ENCODE results near the gene VAV2. TPM values are rescaled to one million over a fixed set of nuclear protein-coding genes. Genes with fewer than 3 reads are reported as not detected.

The VAV2 gene
- total and polyA plus RNA-seq, 2 of the 4 experiments (the other 2 are of a cell fraction): 10.8 to 13.4 TPM

GRCh38 chr9:133959171-133959570 lies 33.0 kb downstream of the VAV2 start:
- no peak for ATAC-seq (ENCODE audit: low read depth)
- H2AFZ ChIP-seq (replicated peaks; ENCODE audit: low read length, poor library complexity): no peak overlapping the region
- no peak overlapping the region for H2AK5ac ChIP-seq (ENCODE audit: low read depth, low read length)
- H2BK20ac ChIP-seq (ENCODE audit: low read depth, low read length): no peak overlapping the region
- peaks cover 79% of the 10 kb centered on the region for H4K20me1 ChIP-seq (ENCODE audit: insufficient read depth, low read length)
- H3K9me1 ChIP-seq (ENCODE audit: insufficient read depth, low read length): peaks cover 15% of the 10 kb centered on the region
- no peak overlapping the region for H4K8ac ChIP-seq (ENCODE audit: low read depth in 2 of 2, low read length in 2 of 2)
- H3K27me3 ChIP-seq (ENCODE audit: control insufficient read depth, insufficient read depth, low read length): no peaks in the 10 kb centered on the region
- H3K36me3 ChIP-seq (ENCODE audit: control insufficient read depth, insufficient read depth, low read length): no peaks in the 10 kb centered on the region
- WGBS, 2 experiments (ENCODE audit: extremely low coverage in 2 of 2, insufficient read length in 1 of 2): 93% methylated on average over 4 of the region's 9 CpGs; no CpG with 5 or more reads in 1 of the 2 experiments
- no peak overlapping the region for H2BK15ac ChIP-seq (ENCODE audit: low read depth, low read length)
- no peaks in the 10 kb centered on the region for H3K9me3 ChIP-seq (ENCODE audit: control insufficient read depth, insufficient read depth, low read length)
- no peak overlapping the region for H3K4me3 ChIP-seq (ENCODE audit: insufficient read depth, low read depth, low read length)
- CTCF ChIA-PET: no interaction called here
- no peak overlapping the region for H4K91ac ChIP-seq (ENCODE audit: insufficient read depth, low read depth, low read length)
- H4K5ac ChIP-seq (ENCODE audit: low read depth, low read length): no peak overlapping the region
- H2AK9ac ChIP-seq (replicated peaks; ENCODE audit: low read depth, low read length, poor library complexity): no peak overlapping the region
- H3K9ac ChIP-seq (ENCODE audit: low read depth, low read length): no peak overlapping the region
- no peak overlapping the region for H3K56ac ChIP-seq (ENCODE audit: extremely low read depth, insufficient read depth, low read length)
- in situ Hi-C loops (cut with MboI; ENCODE audit: low sequenced_read_pairs) (no loop called here), intact Hi-C loops (cut with micrococcal nuclease) (no loop called here), dilution Hi-C loops (cut with HindIII; ENCODE audit: low sequenced_read_pairs, unreplicated experiment) (no loop called here)
- H3K27ac ChIP-seq (ENCODE audit: insufficient read depth, low read length): no peak overlapping the region
- no peak overlapping the region for H3K23ac ChIP-seq (ENCODE audit: low read depth, low read length)
- H2BK120ac ChIP-seq (ENCODE audit: low read depth, low read length): no peak overlapping the region
- no peak overlapping the region for H3K18ac ChIP-seq (ENCODE audit: low read depth, low read length)
- no peak overlapping the region for H3K14ac ChIP-seq (replicated peaks; ENCODE audit: low read depth, low read length)
- no peak overlapping the region for H2BK5ac ChIP-seq (ENCODE audit: low read depth, low read length, poor library complexity, severe bottlenecking)
- no TSS peak for BruUV-seq (replicated peaks)
- DNase-seq: no peak
- TF ChIP-seq MAFK (IDR thresholded peaks at IDR 0.05; ENCODE audit: low read depth, low read length) (no peak), SMC3 (IDR thresholded peaks at IDR 0.05; ENCODE audit: low read depth, low read length) (no peak), MXI1 (IDR thresholded peaks at IDR 0.05; ENCODE audit: borderline replicate concordance, low read depth, low read length) (no peak), CTCF (conservative IDR thresholded peaks at IDR 0.05; ENCODE audit: low read depth, low read length) (no peak), CHD1 (IDR thresholded peaks at IDR 0.05; ENCODE audit: low read depth, low read length) (no peak), FOS (IDR thresholded peaks at IDR 0.05; ENCODE audit: low read depth, low read length) (no peak), POLR2A (IDR thresholded peaks at IDR 0.05; ENCODE audit: low read depth, low read length) (no peak), NFE2L2 (IDR thresholded peaks at IDR 0.05; ENCODE audit: low read depth, low read length) (no peak)
- TF ChIP-seq, protein P1, sequence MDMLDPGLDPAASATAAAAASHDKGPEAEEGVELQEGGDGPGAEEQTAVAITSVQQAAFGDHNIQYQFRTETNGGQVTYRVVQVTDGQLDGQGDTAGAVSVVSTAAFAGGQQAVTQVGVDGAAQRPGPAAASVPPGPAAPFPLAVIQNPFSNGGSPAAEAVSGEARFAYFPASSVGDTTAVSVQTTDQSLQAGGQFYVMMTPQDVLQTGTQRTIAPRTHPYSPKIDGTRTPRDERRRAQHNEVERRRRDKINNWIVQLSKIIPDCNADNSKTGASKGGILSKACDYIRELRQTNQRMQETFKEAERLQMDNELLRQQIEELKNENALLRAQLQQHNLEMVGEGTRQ (IDR thresholded peaks at IDR 0.05; ENCODE audit: low read depth, low read length): no peak
- TF ChIP-seq, protein P2, sequence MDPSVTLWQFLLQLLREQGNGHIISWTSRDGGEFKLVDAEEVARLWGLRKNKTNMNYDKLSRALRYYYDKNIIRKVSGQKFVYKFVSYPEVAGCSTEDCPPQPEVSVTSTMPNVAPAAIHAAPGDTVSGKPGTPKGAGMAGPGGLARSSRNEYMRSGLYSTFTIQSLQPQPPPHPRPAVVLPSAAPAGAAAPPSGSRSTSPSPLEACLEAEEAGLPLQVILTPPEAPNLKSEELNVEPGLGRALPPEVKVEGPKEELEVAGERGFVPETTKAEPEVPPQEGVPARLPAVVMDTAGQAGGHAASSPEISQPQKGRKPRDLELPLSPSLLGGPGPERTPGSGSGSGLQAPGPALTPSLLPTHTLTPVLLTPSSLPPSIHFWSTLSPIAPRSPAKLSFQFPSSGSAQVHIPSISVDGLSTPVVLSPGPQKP (IDR thresholded peaks at IDR 0.05; ENCODE audit: borderline replicate concordance, low read depth, low read length): no peak
- H3K4ac ChIP-seq (ENCODE audit: low read depth, low read length): no peak overlapping the region
- POLR2A ChIA-PET (ENCODE audit: unreplicated experiment): no interaction called here
- no peak overlapping the region for H3K4me2 ChIP-seq (ENCODE audit: low read depth, low read length)
- peaks cover 21 to 81% of the 10 kb centered on the region in 2 experiments for H3K79me1 ChIP-seq (ENCODE audit: low read depth in 1 of 2, low read length in 2 of 2)
- H3K4me1 ChIP-seq (ENCODE audit: control insufficient read depth, insufficient read depth, low read length): peaks cover 24% of the 10 kb centered on the region
